UCSD-AML1 (cell line): ENCODE measurements around the gene PGM1.

Experiments
- DNase-seq: peaks from one replicate; lab custom pipeline; 2025; ENCODE audit not compliant: unreplicated experiment; lab: John Stamatoyannopoulos, UW

PGM1 gene

GRCh38 chr1:63630666-63631065 lies 37.5 kb downstream of the PGM1 start:
- no peak for DNase-seq

- no peak for DNase-seq
These were observed 38.9 kb downstream of the PGM1 start for GRCh38 chr1:63632110-63632509.

- DNase-seq, result no peak
These were observed 40.1 kb downstream of the PGM1 start for GRCh38 chr1:63633281-63633680.

DNA sequence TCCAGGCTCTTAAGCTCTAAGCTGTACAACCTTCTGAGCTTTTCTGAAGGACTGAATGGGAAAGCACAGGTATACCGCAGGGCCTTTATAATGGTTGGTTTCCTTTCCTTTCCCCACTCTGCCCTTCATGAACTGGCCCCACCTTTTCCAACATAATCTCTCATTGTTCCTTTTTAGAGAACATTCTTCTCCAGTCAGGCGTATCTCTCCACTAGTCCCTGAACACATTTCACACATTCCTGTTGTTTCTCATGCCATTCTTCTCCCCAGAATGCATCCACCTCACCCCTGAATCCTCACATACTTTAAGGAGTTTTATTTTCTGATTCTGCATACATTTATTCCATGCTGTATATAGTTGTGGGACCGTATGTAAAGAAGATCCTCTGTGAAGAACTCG lies 41.3 kb downstream of the PGM1 start:
- no peak for DNase-seq

DNA sequence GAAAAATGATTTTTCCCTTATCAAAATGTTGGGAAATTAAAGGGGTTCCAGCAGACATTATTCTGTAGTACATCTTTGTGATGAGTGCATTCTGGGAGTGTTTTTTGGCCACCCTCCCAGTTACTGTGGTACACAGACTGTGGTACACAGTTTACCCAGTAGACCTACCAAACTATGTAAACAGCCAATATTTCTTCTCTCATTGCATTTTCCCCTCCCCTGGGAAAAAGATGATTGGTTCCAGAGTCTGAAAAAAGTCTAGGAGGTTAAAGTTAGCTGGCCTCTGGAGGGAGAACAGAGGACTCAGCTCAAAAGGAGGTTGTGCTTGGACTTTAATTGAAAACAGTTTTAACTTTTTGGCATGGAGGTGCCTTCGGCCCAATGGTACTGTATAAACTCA lies 42.5 kb downstream of the PGM1 start:
- no peak for DNase-seq

- no peak for DNase-seq
These were observed 43.2 kb downstream of the PGM1 start for GRCh38 chr1:63636192-63637105.

- no peak for DNase-seq
These were observed 45.3 kb downstream of the PGM1 start for GRCh38 chr1:63638471-63638870.

- DNase-seq, result no peak
These were observed 45.7 kb downstream of the PGM1 start for GRCh38 chr1:63638875-63639274.

DNA sequence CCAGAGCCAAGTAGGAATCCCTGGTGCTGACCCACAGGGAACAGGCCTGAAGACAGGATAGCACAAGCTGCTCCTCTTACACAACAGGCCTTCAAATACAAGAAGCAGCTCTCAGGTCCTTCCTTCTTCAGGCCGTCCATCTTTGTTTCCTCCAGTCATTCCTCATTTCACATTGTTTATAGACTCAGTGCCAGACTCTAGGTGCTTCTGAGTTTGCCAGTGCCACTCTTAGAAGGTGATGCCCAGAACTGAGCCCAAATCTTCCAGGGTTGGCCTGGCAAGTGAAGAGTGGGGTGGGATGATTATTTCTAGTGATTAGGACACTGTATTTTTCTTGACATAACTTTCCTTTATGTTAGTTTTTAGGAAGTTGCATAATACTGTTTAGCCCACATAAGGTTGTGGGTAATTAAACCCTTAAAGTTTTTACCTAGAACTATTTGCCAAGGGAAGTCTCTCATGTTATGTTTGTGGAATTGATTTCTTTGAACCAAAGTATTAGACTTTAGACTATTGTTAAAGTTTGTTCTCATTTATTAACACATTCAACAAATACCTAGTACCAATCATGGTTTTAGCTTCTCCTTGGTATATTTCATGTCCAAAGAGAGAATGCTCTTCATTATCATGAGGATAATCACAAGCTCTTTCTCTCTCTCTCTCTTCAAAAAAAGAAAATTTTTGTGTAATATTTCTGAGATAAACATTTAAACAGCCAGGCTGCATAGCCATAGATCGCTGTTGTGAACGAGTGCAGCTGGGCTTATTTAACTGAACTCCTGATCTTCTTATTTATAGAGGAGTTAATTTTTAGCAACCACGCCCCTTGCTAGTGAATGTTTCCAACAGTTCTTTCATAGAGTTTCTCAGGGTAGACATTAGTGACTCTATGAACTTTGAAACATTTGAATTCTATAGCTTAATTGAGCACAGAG lies 47.7 kb downstream of the PGM1 start:
- no peak for DNase-seq

GRCh38 chr1:63641615-63642014 lies 48.4 kb downstream of the PGM1 start:
- DNase-seq, result no peak

DNA sequence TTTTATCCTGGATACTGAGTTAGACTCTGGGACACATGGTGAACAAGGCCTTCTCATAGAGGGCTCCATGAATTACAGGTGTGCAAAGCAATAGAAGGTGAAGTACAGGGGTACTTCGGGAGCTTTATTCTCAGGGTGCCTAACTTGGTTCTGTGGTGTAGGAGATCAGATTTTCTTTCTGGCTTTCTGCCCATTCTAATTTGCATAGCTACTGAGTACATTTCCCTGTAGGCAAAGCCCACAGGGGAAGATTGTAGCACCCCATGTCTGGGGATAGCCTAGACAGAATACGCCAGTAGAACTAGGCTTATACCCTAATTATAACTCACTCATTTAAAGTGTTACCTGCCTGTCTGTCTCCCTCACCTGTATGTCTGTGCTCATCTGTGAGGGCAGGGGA lies 49.7 kb downstream of the PGM1 start:
- DNase-seq, result no peak

DNA sequence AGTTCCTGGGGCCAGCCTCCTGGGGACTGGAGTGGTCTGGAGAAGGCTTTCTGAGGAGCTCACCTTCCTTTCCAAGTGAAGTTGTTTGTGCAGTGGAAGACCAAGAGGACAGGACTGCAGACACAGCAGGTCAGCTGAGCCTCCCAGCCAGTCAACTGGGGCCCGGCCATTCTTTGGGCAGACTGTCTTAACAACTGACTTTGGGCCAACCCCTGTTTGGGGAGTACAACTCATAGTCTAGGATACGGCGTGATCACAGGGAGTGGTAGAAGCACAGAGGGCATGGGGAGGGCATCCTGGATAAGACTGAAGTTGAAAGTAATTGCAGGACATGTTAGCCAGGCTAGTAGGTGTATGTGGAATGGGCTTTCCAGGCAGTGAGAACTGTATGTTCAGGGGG lies 50.3 kb downstream of the PGM1 start:
- DNase-seq, result no peak

- no peak for DNase-seq
These were observed 50.7 kb downstream of the PGM1 start for GRCh38 chr1:63643926-63644325.

GRCh38 chr1:63645317-63645716 lies 52.1 kb downstream of the PGM1 start:
- DNase-seq, result no peak

DNA sequence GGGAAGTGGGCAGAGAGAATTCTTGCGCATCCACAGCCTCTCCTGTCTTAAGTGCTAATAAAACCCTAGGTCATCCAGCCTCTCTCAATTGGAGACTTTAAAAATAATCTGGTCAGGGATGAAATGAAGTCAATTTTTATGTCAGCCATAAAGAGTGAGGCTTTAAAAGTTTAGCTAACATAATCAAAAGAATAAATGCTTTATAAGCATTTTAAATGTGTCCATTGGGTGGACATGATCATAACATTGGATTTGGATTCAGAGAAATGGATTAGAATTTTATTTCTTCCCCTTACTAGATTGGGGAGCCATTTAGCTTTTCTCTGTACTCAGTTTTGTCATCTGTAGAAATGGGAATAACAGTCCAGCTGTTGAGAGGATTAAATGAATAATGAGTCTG lies 55.5 kb downstream of the PGM1 start:
- DNase-seq, result no peak

DNA sequence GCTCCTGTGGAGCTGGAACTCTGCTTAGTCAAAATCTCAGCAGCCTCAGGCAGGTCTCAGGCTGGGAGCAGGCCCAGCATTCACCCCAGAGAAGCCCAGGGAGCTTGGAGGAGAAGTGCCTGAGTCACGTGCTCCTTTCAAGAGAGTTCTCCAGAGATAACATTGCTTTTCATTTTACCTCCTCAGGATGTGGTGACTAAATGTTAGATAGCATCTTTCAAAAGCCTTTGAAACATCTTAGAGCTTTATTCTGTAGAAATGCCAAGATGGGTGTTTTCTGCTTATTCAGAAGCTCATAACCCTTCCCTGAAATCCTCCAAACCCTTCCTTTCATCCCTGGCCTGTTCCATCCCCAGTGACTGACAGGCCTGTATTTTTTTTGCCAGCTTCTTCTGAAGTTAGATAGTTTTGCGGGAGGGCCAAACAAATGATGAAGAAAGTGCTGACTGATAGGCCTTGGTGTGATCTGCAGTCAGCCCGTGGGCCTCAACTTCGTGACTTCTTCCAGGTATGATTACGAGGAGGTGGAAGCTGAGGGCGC lies 58.0 kb downstream of the PGM1 start:
- no peak for DNase-seq

DNA sequence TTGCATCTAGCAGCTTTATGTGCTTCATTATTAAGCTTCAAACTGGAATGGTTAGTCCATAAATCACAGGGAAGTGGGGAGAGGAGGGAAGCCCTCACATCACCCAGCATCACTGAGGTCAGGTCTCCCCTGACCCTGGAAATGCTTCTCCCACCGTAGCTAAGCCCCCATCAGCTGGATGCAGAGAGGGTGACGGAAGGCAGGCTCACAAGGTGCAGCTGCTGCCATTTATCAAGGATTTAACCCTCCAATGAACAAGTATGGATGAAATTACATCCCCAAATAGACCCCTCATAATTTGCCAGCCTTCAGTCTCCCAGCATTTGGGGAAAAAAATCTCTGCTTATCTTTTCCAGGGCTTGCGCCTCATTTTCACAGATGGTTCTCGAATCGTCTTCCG lies 60.8 kb downstream of the PGM1 start:
- no peak for DNase-seq

DNA sequence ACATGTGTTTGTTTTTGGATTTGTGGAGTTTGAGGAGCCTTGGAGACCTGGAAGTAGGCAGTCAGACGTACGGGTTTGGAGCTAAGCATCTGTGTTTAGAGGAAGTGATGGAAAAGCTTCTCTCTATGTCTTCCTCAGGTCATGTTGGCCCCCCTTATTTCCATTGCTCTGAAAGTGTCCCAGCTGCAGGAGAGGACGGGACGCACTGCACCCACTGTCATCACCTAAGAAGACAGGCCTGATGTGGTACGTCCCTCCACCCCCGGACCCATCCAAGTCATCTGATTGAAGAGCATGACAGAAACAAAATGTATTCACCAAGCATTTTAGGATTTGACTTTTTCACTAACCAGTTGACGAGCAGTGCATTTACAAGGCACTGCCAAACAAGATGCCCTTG lies 66.2 kb downstream of the PGM1 start:
- no peak for DNase-seq

DNA sequence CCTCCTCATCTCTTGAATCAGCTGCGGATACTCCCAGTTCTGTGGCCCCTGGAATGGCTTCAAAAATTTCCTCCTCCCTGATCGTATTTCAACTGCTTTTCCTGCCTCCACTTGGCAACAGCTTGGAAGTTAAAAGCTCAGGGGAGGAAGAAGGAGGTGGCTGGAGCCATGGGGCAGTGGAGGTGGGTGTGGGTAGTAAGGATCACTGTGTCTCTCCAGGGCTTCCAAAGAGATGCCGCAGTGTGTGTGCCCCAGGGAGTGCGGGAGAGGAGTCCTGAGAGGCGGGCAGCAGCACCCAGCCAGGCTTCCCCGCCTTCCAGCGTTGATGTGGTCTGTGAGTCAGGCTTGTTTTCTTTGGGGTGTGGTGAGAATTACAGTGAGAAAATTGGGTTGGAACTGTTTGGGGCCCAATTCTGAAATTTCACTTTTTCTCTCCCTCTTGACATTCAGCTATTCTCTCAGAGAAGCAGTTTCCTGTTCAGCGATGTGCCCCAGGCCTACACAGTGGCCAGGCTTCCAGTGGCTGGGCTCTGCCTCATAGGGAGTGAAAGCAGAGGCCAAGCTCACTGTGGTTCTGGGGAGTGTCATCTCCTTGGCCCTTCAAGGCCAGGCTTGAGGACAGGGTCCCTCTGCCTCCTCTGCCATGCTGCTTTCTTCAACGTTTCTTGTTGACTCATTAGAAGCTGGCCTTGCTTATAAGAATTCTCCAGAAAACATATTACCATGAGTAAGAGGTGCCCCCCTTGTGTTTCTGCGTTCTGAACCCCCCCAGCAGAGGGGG lies 69.0 kb downstream of the PGM1 start:
- DNase-seq, result no peak

- no peak for DNase-seq
These were observed 69.6 kb downstream of the PGM1 start for GRCh38 chr1:63662841-63663240.

DNA sequence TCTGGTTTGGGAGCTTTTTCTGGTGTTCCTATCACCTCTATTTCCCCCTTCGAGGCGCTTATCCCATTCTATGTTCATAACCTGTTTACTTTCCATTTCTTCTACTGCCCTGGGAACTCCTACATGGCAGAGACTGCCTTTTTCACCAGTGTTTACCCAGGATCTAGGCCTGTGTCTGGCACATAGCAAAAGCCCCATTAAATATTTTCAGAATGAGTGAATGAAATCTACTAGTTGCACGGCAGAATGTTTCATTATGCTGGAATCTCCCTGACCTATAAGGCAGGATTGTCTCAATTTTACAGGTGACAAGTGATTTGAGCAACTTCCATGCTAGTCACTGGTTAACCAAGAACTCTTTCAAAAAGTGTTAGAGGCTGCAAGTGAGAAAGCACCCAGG lies 70.1 kb downstream of the PGM1 start:
- DNase-seq, result no peak
